Stimulated activated CD4-positive, alpha-beta T cell treated with anti-CD3 and anti-CD28 coated beads, TNF-alpha, amount 100 ng/mL, for 24 hours (primary cell): ENCODE results near the gene PRSS22.

Experiments
- DNase-seq, 3 experiments: peaks; one replicate each; pipeline ENCODE4 v3.0.0-alpha.2; 2020; ENCODE audit warnings: low read depth in 3 of 3

Gene PRSS22

DNA sequence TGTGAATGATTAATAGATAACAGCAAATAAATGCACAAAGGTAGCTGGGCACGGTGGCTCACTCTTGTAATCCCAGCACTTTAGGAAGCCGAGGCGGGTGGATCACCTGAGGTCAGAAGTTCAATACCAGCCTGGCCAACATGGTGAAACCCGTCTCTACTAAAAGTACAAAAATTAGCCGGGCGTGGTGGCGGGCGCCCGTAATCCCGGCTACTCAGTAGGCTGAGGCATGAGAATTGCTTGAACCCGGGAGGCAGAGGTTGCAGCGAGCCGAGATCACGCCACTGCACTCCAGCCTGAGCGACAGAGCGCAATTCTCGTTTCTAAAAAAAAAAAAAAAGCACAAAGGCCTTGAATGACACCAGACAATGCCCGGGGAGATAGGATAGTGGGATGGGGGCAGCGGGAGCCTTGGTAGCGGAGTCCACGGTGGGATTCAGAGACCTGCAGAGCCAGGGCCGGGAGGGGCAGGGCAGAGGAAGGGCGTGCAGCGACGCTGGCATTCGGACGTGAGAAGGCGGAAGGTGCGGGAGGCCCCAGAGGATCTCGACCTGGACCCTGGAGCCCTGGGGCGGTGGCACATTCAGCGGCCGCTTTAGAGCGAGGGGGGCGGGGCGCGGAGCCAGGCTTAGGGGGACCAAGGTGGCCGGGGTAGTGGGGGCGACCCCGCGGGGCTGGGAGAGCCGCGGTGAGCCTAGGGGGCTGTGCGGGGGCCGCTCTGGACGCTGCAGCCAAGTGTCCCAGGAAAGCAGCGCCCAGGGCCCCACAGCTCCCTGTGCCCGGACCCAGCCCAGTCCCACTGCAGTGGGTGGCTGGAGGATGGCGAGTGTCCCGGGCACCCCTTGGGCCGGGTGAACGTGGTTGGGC lies 24.0 kb upstream of the PRSS22 start:
- DNase-seq = no peak

DNA sequence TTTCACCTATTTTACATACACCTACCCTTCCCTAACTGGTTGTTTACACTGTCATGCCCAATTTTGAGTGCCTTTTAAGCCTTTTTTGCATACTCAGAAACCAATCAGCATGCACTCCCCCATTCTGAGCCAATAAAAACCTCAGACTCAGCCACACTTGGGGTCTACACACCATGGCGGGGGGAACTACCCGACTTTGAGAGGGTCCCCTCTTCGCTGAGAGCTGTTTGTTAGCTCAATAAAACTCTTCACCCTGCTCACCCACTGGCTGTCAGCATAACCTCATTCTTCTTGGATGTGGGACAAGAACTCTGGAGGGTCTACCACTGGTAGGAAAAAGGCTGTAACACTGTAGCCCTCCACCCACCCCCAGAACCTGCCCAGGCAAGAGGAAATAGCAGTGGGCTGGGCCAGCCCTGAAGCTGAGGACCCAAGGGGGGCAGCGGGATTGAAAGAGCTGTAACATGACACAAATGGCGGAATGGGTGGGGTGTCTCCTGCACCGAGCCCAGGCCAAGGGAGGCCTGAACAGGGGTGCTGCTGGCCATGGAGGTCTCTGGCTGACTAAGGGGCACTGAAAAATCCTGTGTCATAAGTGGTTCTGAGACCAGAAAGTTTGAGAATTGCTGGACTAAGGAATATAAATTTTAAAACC lies 22.0 kb upstream of the PRSS22 start:
- DNase-seq = no peak

DNA sequence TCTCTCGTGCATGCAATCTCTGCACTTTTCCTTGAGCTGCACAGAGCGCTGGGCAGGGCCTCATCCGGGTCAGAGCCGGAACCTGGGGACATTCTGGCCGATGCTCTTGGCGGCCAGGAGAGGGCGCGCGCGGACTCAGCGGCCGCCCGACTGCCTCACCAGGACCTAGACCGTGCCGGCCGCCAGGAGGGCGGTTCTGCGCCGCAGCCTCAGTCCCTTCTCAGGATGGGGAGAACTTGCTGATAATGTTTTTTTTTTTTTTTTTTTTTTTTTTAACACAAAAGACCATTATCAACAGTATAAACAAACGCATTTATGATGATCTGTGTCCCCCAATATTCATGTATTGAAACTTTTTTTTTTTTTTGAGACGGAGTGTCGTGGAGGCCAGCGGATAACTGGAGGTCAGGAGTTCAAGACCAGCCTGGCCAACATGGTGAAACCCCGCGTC lies 17.0 kb upstream of the PRSS22 start:
- peak; percentile 39 to 65 (median 45) for DNase-seq

DNA sequence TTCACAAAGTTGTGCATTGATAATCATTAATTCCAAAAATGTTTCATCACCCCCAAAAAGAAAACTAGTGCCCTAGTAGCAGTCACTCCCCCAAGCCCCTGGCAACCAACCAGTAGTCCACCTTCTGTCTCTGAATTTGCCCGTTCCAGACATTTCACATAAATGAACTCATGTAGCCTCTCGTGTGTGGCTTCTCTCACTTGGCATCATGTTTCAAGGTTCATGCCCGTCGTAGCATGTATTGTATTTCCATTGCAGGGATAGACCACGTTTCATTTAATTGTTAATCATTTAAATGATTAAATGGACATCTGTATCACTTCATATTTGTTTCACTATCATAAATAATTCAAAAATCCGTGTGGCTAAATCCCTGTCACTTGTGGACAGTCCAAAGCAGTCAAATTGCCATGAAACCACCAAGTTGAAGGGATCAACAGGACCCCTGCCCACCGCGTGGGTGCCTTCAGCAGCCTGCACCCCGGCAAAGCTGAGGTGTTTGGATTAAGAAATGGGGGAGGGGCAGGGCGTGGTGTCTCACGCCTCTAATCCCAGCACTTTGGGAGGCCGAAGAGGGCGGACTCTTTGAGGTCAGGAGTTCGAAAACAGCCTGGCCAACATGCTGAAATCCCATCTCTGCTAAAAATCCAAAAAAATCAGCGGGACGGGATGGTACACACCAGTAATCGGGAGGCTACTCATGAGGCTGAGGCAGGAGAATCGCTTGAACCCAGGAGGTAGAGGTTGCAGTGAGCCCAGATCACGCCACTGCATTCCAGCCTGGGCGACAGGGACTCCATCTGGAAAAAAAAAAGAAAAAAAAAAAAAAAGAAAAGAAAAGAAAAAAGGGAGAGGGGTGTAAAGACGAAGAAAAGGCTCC lies 16.3 kb upstream of the PRSS22 start:
- DNase-seq = no peak

DNA sequence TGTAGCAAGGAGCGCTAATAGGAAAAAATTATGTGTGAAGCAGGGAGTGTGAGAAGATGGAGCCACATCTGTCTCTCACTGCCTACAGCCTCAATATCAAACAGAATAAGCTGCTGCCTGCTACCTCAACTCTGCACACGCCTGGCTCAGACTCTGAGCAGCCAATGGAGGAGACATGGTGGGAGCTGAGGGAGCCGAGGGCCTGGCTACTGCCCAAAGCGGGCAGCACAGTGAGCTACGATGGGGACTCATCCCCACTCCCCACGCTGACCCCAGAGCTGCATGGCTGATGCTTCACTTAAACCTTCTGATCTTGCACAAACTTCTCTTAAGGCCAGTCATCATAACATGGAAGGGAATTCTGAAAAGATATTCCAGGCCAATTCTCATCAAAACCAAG lies 14.0 kb upstream of the PRSS22 start:
- no peak for DNase-seq

DNA sequence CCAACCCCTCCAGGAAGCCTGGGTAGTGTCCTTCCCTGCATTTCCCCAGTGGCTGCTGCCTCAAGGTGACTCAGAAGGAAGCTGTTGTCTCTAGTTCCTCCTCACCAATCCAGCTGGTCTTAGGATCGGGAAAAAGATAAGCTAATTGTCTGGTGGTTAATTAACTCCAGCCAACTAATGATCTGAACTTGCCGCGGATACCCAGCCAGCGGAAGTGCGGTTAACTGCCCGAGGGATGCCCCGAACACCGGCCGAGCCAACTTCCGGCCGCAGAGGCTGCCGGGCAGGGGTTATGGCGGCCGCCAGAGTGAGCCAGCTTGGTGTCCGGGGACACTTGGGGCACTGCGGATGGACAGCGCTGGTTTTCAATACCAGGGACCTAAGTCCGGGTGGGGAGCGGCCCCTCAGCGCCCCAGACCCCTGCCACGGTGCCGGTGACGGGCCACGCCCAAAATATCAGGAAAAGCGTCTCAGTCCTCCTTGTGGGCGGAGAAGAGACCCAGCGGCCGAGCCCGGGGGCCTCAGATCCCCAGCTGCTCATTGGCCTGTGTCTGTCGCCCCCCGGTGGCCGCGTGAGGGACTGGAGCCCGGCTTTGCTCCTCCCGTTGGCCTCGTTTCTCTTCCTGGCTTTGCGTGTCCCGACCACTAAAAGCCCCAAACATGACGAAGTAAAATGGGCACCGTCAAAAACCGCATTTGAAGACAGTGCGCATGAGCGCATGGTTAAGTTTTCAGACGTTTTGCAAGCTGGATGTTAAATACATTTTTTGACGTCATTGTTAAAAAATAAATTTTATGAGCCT lies 10.2 kb upstream of the PRSS22 start:
- peak; percentile 90 to 97 (median 96) for DNase-seq

DNA sequence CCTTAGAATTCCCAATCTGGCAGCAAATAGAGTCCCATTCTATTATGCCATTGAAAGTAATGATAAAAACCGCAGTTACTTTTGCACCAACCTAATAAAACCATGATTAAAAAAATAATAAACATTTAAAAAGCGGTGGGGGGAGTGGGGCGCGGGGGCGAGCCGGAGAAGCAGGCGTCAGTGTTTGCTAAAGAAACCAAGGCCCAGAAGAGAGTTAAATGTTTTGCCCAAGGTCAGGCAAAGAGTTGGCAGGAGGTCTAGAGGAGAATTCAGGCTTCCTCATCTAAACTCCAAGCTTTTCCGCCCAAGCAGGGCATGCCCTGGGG lies 9.7 kb upstream of the PRSS22 start:
- no peak for DNase-seq

DNA sequence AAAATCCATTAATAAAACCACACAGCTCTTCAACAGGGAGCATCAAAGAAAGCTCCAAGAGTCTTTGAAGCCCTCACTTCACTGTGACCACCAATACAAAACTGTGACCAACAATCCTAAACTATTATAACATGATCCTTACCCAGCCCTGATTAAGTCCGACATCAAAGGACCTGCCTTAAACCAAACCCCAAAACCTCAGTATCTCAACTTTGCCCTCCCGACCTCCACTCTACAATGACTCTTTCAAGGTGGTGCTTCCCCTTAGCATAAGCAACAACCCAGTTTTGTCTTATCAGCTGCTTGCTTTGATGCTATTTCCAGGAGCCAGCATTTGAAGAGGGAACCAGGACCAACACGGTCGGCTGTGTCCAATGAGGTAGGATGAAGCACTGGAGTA lies 8.5 kb upstream of the PRSS22 start:
- no peak for DNase-seq

DNA sequence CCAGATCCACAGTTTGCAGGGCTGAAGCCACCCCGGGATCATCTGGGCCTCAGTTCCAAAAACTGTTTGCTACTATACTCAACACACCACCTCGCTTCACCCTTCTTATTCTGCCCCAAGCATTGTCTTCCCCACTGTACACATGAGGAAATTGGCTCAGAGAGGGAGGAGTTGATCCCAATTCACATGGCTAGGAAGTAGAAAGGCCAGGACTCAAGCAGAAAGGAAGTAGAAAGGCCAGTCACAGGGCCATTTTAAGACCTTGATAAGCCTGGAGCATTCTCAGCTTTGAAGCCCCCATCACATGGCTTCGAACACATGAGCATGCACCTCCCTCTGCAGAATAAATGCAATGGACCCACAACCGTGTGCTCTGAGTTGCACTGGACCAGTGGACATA lies 7.7 kb upstream of the PRSS22 start:
- DNase-seq = no peak

DNA sequence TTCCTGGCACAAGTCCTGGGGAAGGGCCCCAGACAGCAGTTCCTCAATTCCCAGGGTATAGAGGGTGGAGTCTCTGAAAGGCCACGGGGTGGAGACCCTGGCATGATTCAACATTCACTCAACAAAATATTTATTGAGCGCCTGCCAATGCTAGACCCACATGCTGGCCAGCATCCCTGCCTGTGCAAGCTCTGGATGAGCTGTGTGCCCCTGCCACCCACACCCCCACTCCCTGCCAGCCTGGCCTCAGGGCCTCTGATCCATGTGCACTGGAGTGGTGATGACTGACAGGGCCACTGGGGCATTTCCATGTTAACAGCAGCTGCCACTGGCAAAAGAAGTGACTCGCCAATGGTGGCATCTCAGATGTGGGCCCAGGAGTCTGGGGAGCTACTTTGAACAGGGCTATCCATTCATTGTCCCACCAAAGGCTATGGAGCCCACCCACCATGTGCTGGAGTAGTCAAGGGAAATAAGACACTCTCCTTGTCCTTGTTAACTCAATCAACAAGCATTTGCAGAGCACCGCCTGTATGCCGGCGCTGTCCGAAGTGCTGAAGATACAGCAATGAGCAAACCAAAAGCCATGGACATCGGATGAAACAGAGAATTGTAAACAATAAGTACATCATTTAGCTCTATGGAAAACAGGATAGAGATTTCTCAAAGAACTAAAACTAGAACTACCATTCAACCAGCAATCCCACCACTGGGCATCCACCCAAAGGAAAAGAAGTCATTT lies 3.0 kb upstream of the PRSS22 start:
- no peak for DNase-seq

DNA sequence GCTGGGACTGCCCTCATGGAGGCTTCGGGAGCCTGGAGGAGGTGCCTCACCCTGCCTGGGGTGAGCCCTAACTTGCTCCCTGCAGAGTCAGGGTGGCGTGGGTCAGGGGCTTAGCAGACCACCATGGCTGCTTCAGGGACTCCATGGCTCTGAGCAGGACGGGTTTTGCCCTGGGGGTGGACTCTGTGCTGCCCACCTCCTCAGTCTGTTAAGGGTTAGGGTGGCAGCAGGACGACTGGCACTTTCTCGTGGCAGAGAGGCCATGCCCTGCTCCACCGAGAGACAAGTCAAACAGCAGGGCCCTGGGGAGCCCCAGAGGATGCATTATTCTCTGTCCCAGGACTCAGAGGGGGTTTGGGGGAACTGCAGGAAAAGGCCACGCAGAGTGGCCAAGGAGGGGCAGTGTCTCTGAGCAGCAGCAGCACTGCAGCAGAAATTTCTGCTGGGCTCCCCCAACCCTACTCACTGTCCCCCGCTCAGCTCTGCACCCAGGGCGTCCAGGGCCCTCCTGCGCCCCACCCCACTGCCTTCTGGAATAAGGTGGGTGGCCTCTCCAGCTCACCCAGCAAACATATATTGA lies 1.8 kb upstream of the PRSS22 start:
- no peak for DNase-seq

DNA sequence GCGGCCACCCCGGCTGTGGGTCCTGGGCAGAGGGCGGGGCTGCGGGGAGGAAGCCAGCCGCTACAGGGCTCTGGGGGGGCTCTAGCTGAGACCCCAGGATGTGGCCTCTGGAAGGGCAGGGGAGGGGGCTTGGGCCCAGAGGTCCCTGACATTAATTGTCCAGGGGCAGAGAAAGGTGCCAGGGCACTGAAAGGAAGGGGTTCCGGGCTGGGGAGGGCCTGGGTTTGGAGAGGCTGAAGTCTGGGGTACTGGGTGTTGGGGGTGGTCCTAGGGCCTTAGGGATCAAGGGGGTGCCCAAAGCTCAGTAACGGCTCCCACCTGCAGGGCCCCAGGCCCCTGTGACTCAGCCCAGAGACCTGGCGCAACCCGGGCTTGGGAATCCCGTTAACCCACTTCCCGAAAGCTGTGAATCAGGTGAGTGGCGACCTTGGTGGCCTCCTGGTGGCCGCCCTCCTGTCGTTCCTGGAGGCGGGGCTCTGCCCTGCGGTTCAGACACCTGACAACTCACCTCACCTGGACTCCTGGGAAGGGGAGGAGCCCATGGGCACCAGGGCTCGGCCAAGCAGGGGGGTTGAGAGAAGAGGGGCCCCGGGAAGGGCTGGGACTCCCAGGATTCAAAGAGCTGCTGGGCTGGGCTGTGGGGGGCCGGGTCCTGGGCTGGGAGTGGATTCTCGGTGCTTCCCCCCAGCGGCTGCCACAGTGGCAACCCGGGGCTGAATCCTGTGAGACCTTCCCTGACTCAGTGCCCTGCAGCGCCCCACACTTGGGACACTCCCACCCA lies 465 bp upstream of the PRSS22 start:
- DNase-seq = no peak

DNA sequence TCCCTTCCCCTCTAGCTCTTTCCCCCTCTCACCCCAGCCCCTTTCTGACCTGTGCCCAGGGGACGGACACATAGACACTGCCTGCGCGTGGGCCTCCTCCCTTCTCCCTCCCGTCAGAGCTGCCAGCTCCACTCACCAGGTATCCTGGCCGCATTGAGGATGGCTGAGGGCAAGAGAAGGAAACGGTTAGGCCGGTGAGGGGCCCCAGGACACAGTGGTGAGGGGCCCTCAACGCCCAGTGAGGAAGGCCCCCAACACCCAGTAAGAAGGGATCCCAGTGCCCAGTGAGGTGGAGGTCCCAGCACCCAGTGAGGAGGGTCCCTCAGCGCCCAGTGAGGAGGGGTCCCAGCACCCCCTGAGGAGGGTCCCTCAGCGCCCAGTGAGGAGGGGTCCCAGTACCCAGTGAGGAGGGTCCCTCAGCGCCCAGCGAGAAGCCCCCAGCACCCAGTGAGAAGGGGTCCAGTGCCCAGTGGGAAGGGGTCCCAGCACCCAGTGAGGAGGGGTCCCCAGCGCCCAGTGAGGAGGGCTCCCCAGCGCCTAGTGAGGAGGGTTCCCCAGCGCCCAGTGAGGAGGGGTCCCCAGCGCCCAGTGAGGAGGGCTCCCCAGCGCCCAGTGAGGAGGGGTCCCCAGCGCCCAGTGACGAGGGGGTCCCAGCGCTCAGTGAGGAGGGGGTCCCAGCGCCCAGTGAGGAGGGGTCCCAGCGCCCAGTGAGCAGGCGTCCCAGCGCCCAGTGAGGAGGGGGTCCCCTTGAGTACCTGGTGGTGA lies 1.1 kb downstream of the PRSS22 start:
- no peak for DNase-seq

DNA sequence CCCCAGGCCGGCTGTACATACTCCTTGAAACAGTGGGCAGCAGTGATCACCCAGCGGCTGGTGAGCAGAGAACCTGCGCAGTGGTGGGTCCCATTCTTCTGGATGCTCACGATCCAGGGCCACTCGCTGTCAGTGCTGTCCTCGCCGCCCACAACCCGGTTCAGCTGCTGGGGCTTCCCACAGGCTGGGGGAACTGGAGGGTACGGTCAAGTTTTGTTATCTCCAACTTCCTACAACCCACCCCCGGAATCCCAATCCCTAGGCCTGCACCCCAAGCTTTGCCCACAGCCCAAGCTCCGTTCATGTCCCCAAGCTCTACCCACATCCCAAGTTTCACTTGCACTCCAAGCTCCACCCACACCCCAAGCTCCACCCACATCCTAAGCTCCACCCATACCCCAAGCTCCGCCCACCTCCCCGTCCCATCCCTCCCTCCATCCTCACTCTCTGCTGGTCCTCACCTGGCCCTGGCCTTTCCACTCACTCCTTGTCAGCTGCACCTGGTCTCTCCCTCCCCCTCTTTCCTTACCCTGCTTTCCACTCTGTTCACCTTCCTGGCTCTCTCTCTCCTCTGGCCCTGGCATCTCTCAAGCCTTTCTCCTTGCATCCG lies 1.8 kb downstream of the PRSS22 start:
- peak in 1 of 3 experiments; percentile 33 for DNase-seq

DNA sequence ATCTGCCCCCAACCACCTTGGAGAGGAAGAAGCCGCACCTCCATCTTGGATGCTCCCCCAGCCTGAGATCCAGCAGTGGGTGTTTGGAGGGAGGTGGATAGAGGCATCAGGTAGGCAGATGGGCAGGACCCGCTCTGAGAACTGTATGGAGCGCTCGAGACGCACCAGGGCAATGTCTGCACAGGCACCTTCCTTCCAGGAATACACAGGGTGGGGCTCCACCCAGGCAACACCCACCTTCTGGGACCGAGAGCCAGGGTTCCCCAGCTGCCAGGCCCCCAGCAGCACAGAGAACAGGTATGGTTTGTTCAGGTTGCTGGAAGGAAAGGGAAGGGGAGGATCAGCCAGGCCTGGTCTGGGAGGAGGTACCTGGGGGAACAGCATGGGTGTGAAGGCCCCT lies 2.4 kb downstream of the PRSS22 start:
- DNase-seq = no peak

DNA sequence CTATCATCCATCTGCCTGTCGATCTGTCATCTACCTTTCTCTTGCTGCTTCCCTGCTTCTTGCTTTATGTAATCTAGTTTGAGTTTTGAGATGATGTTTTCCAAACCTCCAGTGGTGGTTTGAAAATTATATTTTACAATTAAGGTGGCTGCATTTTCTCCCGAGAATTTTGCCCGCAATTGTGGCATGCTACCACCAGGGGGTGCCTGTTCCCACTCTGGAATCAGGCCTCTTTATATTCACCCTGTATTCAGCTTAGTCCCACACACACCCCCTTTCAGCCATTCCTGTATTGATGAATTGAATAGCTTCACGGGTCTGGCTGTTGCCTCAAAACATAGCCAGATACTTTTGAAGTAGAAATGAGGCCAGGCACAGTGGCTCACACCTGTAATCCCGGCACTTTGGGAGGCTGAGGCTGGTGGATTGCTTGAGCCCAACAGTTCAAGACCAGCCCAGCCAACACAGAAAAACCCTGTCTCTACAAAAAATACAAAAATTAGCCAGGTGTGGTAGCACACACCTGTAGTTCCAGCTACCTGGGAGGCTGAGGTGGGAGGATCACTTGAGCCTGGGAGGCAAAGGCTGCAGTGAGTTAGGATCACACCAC lies 3.2 kb downstream of the PRSS22 start:
- no peak for DNase-seq

DNA sequence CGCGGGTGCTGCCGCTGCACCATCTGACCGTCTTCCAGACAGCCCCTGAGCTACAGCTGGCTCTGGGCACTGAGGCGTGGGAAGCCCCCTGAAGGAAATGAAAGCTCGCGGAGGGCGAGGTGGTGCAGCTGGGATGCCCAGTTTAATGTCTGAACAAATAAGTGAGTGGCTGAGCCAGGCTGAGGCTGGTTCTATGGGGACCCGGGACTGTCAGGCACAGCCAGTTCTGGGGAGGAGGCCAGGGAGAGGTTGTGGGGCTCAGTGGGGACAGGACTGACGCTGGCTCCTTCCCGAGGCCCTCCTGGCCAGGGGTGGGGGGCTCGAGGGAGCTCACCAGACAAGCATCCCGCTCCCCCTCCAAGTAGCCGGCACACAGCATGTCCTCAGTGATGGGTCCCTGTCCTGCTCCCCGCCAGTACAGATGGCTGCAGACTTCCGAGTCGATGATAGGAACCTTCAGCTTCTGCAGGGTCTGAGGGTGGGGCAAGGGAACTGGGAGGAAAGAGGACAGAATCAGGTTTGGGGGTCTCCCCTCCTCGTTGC lies 4.4 kb downstream of the PRSS22 start:
- no peak for DNase-seq
